Kidney glomerular epithelial cell (primary cell): ENCODE measurements around the gene ARMS2.
A peak's percentile ranks its signal among the peaks of the same experiment; 100 is the strongest.

ENCODE experiments used
- DNase-seq: peaks from one replicate; lab custom pipeline; 2025; lab: John Stamatoyannopoulos, UW

Gene ARMS2

GRCh38 chr10:122450353-122450990, 4.0 kb upstream of the ARMS2 start:
- DNase-seq = no peak

- DNase-seq = no peak
Observed at GRCh38 chr10:122454071-122454470, 382 bp upstream of the ARMS2 start.

- no peak for DNase-seq
Observed at GRCh38 chr10:122455376-122456079, 1.1 kb downstream of the ARMS2 start.

- DNase-seq = no peak
Observed at GRCh38 chr10:122457934-122458333, 3.5 kb downstream of the ARMS2 start.

GRCh38 chr10:122458693-122459092, 4.2 kb downstream of the ARMS2 start:
- DNase-seq = no peak

GRCh38 chr10:122459561-122460273, 5.3 kb downstream of the ARMS2 start:
- DNase-seq = no peak

GRCh38 chr10:122460891-122461293, 6.4 kb downstream of the ARMS2 start:
- no peak for DNase-seq

- no peak for DNase-seq
Observed at GRCh38 chr10:122461367-122461728, 6.9 kb downstream of the ARMS2 start, which contains the start of gene HTRA1. HTRA1 (plus strand) TSS chr10:122461553; CDS start chr10:122461653, 100 bp downstream.

GRCh38 chr10:122461729-122462532, 7.5 kb downstream of the ARMS2 start:
- no peak for DNase-seq

- DNase-seq = peak; percentile 28
Observed at GRCh38 chr10:122462533-122463465, 8.3 kb downstream of the ARMS2 start.

GRCh38 chr10:122463466-122464249, 9.2 kb downstream of the ARMS2 start:
- DNase-seq = no peak

GRCh38 chr10:122464250-122464510, 9.7 kb downstream of the ARMS2 start:
- no peak for DNase-seq

- DNase-seq = no peak
Observed at GRCh38 chr10:122464586-122464985, 10.1 kb downstream of the ARMS2 start.

GRCh38 chr10:122465401-122466040, 11.1 kb downstream of the ARMS2 start:
- no peak for DNase-seq

GRCh38 chr10:122466951-122467381, 12.5 kb downstream of the ARMS2 start:
- DNase-seq = no peak

GRCh38 chr10:122467701-122468100, 13.2 kb downstream of the ARMS2 start:
- no peak for DNase-seq

GRCh38 chr10:122468307-122468925, 14.0 kb downstream of the ARMS2 start:
- no peak for DNase-seq

GRCh38 chr10:122468926-122469781, 14.7 kb downstream of the ARMS2 start:
- peak; percentile 90 for DNase-seq

- DNase-seq = no peak
Observed at GRCh38 chr10:122469848-122470247, 15.4 kb downstream of the ARMS2 start.
